H9 (cell line): ENCODE results near the gene KCNH1. TPM values are rescaled to one million over a fixed set of nuclear protein-coding genes. Genes with fewer than 3 reads are reported as not detected.

Source experiments
- DNase-seq: peaks from one replicate; pipeline ENCODE4 v3.0.0-alpha.2; 2017
- H2AFZ ChIP-seq: one replicate; pipeline ENCODE4 v1.6.1; 2013; ENCODE audit warnings: mild to moderate bottlenecking, low read length, control low read depth, moderate library complexity
- H2AK5ac ChIP-seq: 2 replicates; pipeline ENCODE4 v1.6.1; 2013; ENCODE audit warnings: low read length, control low read depth, mixed read lengths; ENCODE audit not compliant: insufficient read length
- H2BK120ac ChIP-seq: one replicate; pipeline ENCODE4 v1.6.1; 2013; ENCODE audit warnings: low read depth, mild to moderate bottlenecking, low read length, control low read depth, inconsistent platforms; ENCODE audit not compliant: poor library complexity, severe bottlenecking
- H2BK12ac ChIP-seq: 2 replicates; pipeline ENCODE4 v1.6.1; 2013; ENCODE audit warnings: low read length, control low read depth, mixed read lengths, low read depth; ENCODE audit not compliant: insufficient read length
- H2BK15ac ChIP-seq: 2 replicates; pipeline ENCODE4 v1.6.1; 2013; ENCODE audit warnings: low read depth, low read length, control low read depth
- H2BK20ac ChIP-seq: one replicate; pipeline ENCODE4 v1.6.1; 2013; ENCODE audit warnings: low read depth, mild to moderate bottlenecking, low read length, control low read depth, inconsistent platforms; ENCODE audit not compliant: poor library complexity, severe bottlenecking
- H2BK5ac ChIP-seq: 2 replicates; pipeline ENCODE4 v1.6.1; 2013; ENCODE audit warnings: low read length, control low read depth, mixed read lengths; ENCODE audit not compliant: insufficient read length
- H3K14ac ChIP-seq: 2 replicates; pipeline ENCODE4 v1.6.1; 2013; ENCODE audit warnings: low read length, control low read depth; ENCODE audit not compliant: insufficient read depth
- H3K18ac ChIP-seq: 2 replicates; pipeline ENCODE4 v1.6.1; 2013; ENCODE audit warnings: low read depth, mild to moderate bottlenecking, mixed read lengths, low read length, control low read depth; ENCODE audit not compliant: insufficient read length
- H3K23ac ChIP-seq: 2 replicates; pipeline ENCODE4 v1.6.1; 2013; ENCODE audit warnings: low read length, control low read depth, mixed read lengths, low read depth; ENCODE audit not compliant: insufficient read length
- H3K23me2 ChIP-seq: 2 replicates; pipeline ENCODE4 v1.6.1; 2013; ENCODE audit warnings: low read depth, mild to moderate bottlenecking, mixed read lengths, low read length, control low read depth; ENCODE audit not compliant: insufficient read length, poor library complexity, severe bottlenecking
- H3K27ac ChIP-seq: 2 replicates; pipeline ENCODE4 v1.5.1; 2013; ENCODE audit warnings: low read length, control low read depth, mixed read lengths, low read depth; ENCODE audit not compliant: insufficient read length
- H3K27me3 ChIP-seq: 2 replicates; pipeline ENCODE4 v1.6.1; 2013; ENCODE audit warnings: low read length, control low read depth, inconsistent platforms; ENCODE audit not compliant: insufficient read depth
- H3K4ac ChIP-seq: 2 replicates; pipeline ENCODE4 v1.6.1; 2013; ENCODE audit warnings: low read depth, mild to moderate bottlenecking, control low read depth, inconsistent platforms, low read length, moderate library complexity
- H3K4me1 ChIP-seq: 2 replicates; pipeline ENCODE4 v1.6.1; 2013; ENCODE audit warnings: low read length, control low read depth, inconsistent platforms; ENCODE audit not compliant: insufficient read depth
- H3K4me2 ChIP-seq: 2 replicates; pipeline ENCODE4 v1.6.1; 2013; ENCODE audit warnings: low read length, control low read depth, mixed read lengths; ENCODE audit not compliant: insufficient read length, insufficient read depth
- H3K56ac ChIP-seq: 2 replicates; pipeline ENCODE4 v1.6.1; 2013; ENCODE audit warnings: low read depth, mild to moderate bottlenecking, mixed read lengths, low read length, control low read depth; ENCODE audit not compliant: insufficient read length
- H3K79me1 ChIP-seq: 2 replicates; pipeline ENCODE4 v1.6.1; 2013; ENCODE audit warnings: low read depth, mild to moderate bottlenecking, moderate library complexity, low read length, control low read depth, inconsistent platforms; ENCODE audit not compliant: insufficient read depth, poor library complexity, severe bottlenecking
- H3K79me2 ChIP-seq: 2 replicates; pipeline ENCODE4 v1.6.1; 2013; ENCODE audit warnings: low read length, control low read depth, inconsistent platforms; ENCODE audit not compliant: insufficient read depth
- H3K9ac ChIP-seq: 2 replicates; pipeline ENCODE4 v1.6.1; 2013; ENCODE audit warnings: low read length, control low read depth, mixed read lengths; ENCODE audit not compliant: insufficient read length; ENCODE audit errors: extremely low read depth
- H3K9me3 ChIP-seq: one replicate; pipeline ENCODE4 v1.6.1; 2013; ENCODE audit warnings: low read depth, low read length, inconsistent platforms; ENCODE audit not compliant: control insufficient read depth
- H3T11ph ChIP-seq: one replicate; pipeline ENCODE4 v1.6.1; 2013; ENCODE audit warnings: mild to moderate bottlenecking, low read length, control low read depth, inconsistent platforms
- H4K20me1 ChIP-seq: one replicate; pipeline ENCODE4 v1.6.1; 2013; ENCODE audit not compliant: control insufficient read depth, insufficient read length, insufficient read depth
- H4K5ac ChIP-seq: 2 replicates; pipeline ENCODE4 v1.6.1; 2013; ENCODE audit warnings: low read depth, mild to moderate bottlenecking, mixed read lengths, low read length, control low read depth; ENCODE audit not compliant: insufficient read length
- H4K8ac ChIP-seq: replicated peaks from 2 replicates; pipeline ENCODE4 v1.6.1; 2013; ENCODE audit warnings: low read length, control low read depth, mixed read lengths, low read depth; ENCODE audit not compliant: insufficient read length
- H4K91ac ChIP-seq: 2 replicates; pipeline ENCODE4 v1.6.1; 2013; ENCODE audit warnings: low read depth, mild to moderate bottlenecking, moderate library complexity, mixed read lengths, low read length, control low read depth; ENCODE audit not compliant: insufficient read length
- H3K27ac Mint-ChIP-seq, 3 experiments: 2 replicates in 2 of 3; 3 replicates in 1 of 3; pipeline ENCODE4 v1.8.0; 2020 to 2021; ENCODE audit warnings: mixed read lengths in 3 of 3, mild to moderate bottlenecking in 1 of 3, moderate library complexity in 1 of 3
- H3K27me3 Mint-ChIP-seq: 2 replicates; pipeline ENCODE4 v1.8.0; 2021; ENCODE audit warnings: low read depth, mild to moderate bottlenecking, moderate library complexity, mixed read lengths
- H3K36me3 Mint-ChIP-seq, 3 experiments: 2 replicates in 2 of 3; 3 replicates in 1 of 3; pipeline ENCODE4 v1.8.0; 2020 to 2021; ENCODE audit warnings: low read depth in 3 of 3, mixed read lengths in 3 of 3; ENCODE audit not compliant: insufficient read depth in 1 of 3
- H3K4me1 Mint-ChIP-seq, 2 experiments: 2 replicates each; pipeline ENCODE4 v1.8.0; 2020; ENCODE audit warnings: mixed read lengths in 2 of 2
- H3K4me3 Mint-ChIP-seq, 2 experiments: 2 replicates in 1 of 2; 3 replicates in 1 of 2; pipeline ENCODE4 v1.8.0; 2020 to 2021; ENCODE audit warnings: mild to moderate bottlenecking in 2 of 2, mixed read lengths in 2 of 2, moderate library complexity in 1 of 2
- H3K9me3 Mint-ChIP-seq, 2 experiments: 2 replicates in 1 of 2; 3 replicates in 1 of 2; pipeline ENCODE4 v1.8.0; 2020; ENCODE audit warnings: mild to moderate bottlenecking in 2 of 2, mixed read lengths in 2 of 2, moderate library complexity in 1 of 2
- WGBS: extraction: QIAGEN DNeasy Blood & Tissue Kit; methylation state at CpG from one replicate; pipeline ENCODE4 v1.1.7; 2013; ENCODE audit warnings: missing lambda C conversion rate, low lambda C conversion rate, mixed read lengths; ENCODE audit not compliant: insufficient read length; ENCODE audit errors: extremely low coverage; 5-methylcytosine and 5-hydroxymethylcytosine counted together
- total RNA-seq: library from RNA; stranded (reverse); gene quantifications from 2 replicates; pipeline ENCODE4 v1.2.1, GENCODE V29; 2021
- TF ChIP-seq, protein P1 (sequence below): fragments of 200-600 bp; sonication (generic); conservative IDR thresholded peaks from 3 replicates; pipeline ENCODE4 v1.8.0; 2021; ENCODE audit warnings: antibody characterized with exemption, mild to moderate bottlenecking

KCNH1 gene
- total RNA-seq, 1 experiment from 2014 or later, result 0.11 TPM

DNA sequence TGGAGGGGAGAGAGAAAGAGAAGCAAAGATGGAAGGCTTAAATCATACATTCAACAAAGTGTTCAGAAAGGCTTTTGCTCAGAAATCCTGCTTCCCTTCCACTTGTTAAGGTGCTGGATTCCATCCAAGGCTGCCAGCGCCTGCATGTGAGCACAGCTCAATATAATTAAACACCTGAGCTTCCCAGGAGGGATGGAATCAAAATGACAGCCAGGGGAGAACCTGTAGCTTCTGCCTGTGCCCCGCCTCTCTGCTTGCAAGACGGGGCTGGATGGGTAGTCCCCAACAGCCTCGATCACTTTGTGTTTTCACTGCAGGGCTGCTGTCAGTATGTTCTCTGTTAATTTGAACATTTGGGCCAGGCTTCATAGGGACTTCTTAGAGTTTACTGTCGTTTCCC, 225.7 kb downstream of the KCNH1 start:
- Histone ChIP-seq H2AK5ac (no peak overlapping the region), H2BK5ac (no peak overlapping the region), H4K5ac (no peak overlapping the region), H3K56ac (no peak overlapping the region), H2BK20ac (no peak overlapping the region), H3K27me3 (no peaks in the 10 kb centered on the region), H3T11ph (no peak overlapping the region), H3K23ac (no peak overlapping the region), H4K20me1 (no peaks in the 10 kb centered on the region), H2BK12ac (no peak overlapping the region), H3K79me1 (no peaks in the 10 kb centered on the region), H3K9me3 (no peaks in the 10 kb centered on the region), H2AFZ (no peak overlapping the region), H4K8ac (no peak overlapping the region), H3K27ac (no peak overlapping the region), H3K4me2 (no peak overlapping the region), H3K9ac (no peak overlapping the region), H2BK15ac (no peak overlapping the region), H3K79me2 (no peaks in the 10 kb centered on the region), H3K4me1 (no peaks in the 10 kb centered on the region), H2BK120ac (no peak overlapping the region), H3K4ac (no peak overlapping the region), H3K14ac (no peak overlapping the region), H3K23me2 (no peaks in the 10 kb centered on the region), H3K18ac (no peak overlapping the region), H4K91ac (no peak overlapping the region)
- no CpG with 5 or more reads among the region's 5 CpGs for WGBS
- no peaks in the 10 kb centered on the region for H3K27me3 Mint-ChIP-seq
- H3K4me3 Mint-ChIP-seq, result no peak overlapping the region
- H3K36me3 Mint-ChIP-seq, result no peaks in the 10 kb centered on the region
- H3K9me3 Mint-ChIP-seq, result no peaks in the 10 kb centered on the region
- H3K27ac Mint-ChIP-seq, result no peak overlapping the region
- TF ChIP-seq, protein P1, sequence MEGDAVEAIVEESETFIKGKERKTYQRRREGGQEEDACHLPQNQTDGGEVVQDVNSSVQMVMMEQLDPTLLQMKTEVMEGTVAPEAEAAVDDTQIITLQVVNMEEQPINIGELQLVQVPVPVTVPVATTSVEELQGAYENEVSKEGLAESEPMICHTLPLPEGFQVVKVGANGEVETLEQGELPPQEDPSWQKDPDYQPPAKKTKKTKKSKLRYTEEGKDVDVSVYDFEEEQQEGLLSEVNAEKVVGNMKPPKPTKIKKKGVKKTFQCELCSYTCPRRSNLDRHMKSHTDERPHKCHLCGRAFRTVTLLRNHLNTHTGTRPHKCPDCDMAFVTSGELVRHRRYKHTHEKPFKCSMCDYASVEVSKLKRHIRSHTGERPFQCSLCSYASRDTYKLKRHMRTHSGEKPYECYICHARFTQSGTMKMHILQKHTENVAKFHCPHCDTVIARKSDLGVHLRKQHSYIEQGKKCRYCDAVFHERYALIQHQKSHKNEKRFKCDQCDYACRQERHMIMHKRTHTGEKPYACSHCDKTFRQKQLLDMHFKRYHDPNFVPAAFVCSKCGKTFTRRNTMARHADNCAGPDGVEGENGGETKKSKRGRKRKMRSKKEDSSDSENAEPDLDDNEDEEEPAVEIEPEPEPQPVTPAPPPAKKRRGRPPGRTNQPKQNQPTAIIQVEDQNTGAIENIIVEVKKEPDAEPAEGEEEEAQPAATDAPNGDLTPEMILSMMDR, result no peak
- DNase-seq, result no peak
- peaks cover 0 to 5% of the 10 kb centered on the region in 2 experiments; a peak in 2 of 4 replicates for H3K4me1 Mint-ChIP-seq
